Stimulated activated CD8-positive, alpha-beta memory T cell treated with anti-CD3 and anti-CD28 coated beads, Interleukin-7, amount 100 ng/mL, for 4 hours (primary cell): ENCODE results near the gene MLANA.
A peak's percentile ranks its signal among the peaks of the same experiment; 100 is the strongest.
"Not testable (repeated sequence)": the region's sequence is repeated elsewhere in the genome, so short reads cannot be mapped to it uniquely, and the experiment has no call there.

ENCODE experiments used
- DNase-seq, 2 donors: peaks; one replicate each; pipeline ENCODE4 v3.0.0-alpha.2; 2020; ENCODE audit warnings: low read depth in 2 of 2

The MLANA gene

DNA sequence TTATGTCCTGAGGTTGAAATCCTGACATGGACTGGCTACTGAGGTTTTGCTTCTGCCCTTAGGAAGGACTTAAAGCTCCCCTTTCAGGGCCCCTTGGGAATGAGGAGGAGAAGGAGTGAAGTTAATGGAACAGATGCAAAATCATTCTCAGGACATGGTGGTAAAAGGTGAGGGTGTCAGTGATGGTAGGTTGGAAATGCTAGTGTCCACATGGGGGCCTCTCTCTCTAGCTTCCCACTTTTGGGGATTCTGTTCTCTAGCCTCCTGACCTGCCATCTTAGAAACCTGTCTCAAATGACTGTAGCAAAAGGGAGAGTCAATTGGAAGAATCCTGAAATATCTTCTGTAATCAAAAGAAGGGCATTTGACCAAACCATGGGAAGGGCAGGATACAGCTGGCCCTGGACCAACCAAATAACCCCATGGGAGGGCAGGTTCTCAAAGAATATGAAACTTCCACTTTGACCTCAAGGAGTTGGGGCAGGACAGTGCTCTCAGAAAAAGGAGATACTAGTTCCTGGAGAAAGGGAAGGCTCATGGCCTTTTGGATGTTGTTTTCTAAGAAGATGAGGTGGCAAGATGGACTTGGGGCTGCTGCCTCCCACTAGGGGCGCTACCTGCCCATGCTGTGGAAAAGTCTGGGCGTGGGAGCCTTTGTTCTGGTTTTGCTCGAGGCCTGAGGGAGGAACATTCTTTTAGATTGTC, 21.2 kb upstream of the MLANA start:
- no peak for DNase-seq

DNA sequence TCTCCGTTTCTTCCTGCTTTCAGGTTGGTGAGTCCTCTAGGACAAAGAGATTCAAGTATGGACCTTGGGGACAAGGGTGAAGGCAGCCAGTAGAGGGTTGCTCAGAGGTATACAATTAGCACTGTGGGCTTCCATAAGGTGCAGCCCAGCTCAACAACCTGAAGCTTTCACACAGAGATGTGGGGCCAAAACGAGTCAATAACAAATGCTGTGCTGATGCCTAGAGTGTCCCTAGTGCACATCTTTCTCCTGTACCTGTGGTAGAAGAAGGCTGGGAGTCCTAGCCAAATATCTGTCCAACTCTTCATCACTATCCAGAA, 20.7 kb upstream of the MLANA start:
- DNase-seq: no peak

GRCh38 chr9:5870691-5871090, 20.0 kb upstream of the MLANA start:
- DNase-seq: no peak

DNA sequence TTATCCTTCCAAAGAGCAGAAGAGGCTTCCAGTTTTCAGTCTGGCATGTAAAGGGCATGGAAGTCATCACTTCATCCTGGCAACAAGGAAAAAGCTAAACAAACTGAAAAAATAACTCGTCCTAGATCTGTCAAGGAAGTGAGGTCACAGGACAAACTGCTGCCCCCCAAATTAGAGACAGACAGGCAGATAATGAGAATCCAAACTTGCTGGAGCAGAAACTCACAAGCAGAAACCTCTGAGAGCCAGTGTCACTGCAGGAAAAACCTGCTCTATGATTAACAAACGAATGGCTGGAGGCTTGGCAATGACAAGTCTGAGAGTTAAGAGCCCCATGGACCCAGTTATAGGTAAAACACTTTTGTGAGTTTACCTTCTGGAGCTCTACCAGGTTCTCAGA, 18.9 kb upstream of the MLANA start:
- no peak for DNase-seq

DNA sequence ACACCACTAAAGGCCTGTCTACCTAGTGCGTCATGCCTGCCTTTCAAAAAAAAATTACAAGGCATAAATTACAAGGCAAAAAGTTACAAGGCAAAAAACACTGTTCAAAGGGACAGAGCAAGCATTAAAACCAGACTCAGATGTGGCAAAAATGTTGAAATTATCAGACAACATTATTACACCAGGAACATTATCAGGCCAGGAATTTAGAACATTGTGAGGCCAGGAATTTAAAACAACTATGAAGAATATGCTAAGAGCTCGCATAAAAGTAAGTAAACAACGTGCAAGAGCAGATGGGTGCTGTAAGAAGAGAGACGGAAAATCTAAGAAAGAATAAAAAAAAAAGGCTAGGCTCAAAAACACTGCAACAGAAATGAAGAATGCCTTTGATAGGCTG, 18.2 kb upstream of the MLANA start:
- no peak for DNase-seq

DNA sequence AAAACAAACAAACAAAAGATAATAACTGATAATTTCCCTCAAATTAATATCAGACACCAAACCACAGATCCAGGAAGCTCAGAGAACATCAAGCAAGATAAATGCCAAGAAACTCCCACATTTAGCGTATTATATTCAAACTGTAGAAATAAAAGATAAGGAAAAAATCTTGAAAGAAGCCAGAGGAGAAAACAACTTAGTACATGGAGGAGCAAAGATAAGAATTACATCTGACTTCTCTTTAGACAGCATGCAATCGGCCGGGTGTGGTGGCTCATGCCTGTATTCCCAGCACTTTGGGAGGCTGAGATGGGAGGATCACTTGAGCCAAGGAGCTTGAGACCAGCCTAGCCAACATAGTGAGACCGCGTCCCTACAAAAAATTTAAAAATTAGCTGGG, 17.2 kb upstream of the MLANA start:
- DNase-seq: no peak

GRCh38 chr9:5874048-5874447, 16.6 kb upstream of the MLANA start:
- no peak for DNase-seq

DNA sequence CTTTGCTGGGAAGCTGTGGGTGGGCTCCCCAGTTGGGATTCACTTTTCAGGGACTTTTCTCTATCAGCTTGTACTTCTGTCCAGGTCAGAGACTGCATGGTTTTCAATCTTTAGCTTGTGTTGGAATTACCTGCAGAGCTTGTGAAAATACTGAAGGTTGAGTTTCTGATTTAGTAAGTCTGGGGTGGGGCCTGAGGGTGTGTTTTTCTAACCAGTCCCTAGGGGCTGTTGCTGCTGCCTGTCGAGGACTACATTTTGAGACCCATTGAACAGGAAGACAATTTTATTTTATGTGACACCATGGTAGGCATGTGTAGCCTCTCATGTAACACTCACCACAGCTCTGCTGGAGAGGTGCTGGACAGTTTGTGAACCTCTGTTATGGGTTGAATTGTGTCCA, 14.7 kb upstream of the MLANA start:
- no peak for DNase-seq

GRCh38 chr9:5876711-5877110, 14.0 kb upstream of the MLANA start:
- DNase-seq: no peak

DNA sequence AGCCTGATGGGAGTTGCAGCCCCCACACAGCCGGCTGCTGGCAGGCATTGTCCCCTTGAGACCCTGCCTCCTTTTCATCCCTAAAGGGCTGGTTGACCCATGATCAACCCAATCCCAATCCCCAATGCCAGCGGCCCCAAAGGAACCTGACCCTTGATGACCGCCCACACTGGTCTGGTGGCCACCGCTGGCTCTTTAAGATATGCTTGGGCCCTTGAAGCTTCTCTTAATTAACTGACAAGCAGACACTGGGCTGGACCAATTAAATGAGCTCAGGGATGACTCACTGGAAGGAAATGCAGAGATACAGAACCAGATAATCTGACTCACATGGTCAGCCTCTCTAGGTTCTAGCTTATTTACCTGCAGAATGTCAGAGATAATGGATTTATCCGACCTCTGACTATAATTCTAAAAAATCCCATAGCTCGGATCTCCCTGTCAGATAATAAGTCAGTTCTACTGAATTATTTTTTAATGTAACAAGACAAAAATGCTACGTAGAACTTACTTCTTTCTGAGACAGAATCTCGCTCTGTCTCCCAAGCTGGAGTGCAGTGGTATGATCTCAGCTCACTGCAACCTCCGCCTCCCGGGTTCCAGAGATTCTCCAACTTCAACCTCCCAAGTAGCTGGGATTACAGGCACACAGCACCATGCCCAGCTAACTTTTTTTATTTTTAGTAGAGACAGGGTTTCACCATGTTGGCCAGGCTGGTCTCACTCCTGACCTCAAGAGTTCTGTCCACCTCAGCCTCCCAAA, 11.1 kb upstream of the MLANA start:
- no peak for DNase-seq

- DNase-seq: not testable (repeated sequence)
These were observed 8.3 kb upstream of the MLANA start for GRCh38 chr9:5882244-5883012.

GRCh38 chr9:5884191-5884590, 6.5 kb upstream of the MLANA start:
- no peak for DNase-seq

DNA sequence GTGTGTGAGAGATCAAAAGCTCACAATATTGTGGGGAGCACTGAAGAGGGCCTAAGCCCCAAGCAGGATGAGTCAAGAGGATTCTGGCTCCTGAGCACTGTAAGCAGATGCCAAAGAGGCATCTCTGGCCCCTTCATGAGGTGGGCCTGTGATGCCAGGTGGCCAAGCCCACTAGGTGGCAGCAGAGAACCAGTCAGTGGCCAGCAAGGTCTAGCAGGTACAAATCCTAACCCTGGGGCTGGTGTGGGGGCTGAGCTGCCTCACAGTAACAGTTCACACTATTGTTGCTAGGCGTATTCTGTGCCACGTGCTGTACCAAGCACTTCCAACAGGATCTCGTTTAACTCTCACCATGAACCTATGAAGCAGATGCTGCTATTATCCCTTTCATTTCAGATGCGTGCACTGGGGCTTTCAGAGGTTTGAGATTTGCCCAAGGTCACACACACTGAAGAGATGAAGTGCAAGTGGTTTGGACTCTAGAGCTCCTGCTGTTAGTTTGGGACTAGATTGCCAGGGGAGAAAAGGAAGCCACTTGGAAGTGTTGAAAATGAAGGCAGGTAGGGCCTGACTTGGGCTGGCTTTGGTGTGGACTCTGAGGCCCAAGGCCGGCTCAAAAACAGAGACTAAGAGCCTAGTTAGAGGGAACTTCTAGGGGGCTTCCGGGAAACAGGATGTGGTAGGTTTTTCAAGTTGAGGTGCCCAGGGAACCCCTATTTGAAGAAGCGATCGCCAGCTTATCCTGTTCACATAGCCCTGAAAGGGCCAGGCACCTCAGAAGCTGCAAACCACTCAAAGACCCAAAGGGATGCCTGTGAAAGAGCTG, 4.4 kb upstream of the MLANA start:
- DNase-seq: peak; percentile 62

GRCh38 chr9:5892456-5893133, 1.9 kb downstream of the MLANA start:
- no peak for DNase-seq

DNA sequence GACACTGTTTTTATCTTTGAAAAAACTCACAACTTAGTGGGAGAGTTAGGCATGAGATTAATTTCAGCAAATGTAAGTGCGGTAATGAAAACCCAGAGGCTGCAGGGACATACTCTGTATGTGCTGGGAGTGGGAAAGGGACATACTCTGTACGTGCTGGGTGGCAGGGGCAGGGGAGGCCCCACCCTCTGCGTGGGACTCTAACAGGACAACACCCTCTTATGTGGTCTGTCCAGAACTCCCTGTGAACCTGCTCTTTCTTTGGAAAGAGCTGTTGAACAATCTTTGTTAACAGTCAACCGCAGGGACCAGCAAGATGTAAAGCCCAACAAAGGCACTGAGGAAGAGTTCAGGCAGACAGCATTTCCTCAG, 2.4 kb downstream of the MLANA start:
- no peak for DNase-seq

DNA sequence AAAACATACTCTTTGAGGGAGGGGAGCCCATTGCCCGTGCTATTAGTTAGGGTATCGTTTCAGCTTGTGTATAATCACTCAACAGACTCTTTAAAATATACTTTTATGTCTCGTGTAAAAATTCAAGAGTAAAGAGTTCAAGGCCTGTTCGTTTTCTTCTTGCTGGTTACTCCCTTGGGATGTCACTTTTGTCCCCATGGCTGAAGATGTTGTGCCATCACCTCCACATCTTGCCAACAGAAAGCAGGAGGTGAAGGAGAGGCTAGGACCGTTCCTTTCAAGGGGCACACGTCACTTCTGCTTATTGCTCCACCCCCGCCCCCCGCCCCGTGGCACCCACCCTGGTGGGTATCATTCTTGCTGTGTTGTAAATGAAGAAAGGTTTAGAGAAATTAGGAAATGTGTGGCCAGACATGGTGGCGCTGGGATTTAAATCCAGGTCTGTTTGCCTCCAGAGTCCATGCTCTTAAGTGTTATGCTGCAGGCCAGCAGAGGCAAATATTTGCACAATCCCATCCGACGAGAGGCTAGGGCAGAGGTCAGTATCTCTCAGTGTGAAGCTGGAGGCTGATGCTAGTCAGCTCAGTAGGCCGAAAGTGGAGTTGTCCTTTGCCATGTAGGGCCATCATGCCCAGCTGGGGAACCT, 3.0 kb downstream of the MLANA start:
- DNase-seq: no peak

DNA sequence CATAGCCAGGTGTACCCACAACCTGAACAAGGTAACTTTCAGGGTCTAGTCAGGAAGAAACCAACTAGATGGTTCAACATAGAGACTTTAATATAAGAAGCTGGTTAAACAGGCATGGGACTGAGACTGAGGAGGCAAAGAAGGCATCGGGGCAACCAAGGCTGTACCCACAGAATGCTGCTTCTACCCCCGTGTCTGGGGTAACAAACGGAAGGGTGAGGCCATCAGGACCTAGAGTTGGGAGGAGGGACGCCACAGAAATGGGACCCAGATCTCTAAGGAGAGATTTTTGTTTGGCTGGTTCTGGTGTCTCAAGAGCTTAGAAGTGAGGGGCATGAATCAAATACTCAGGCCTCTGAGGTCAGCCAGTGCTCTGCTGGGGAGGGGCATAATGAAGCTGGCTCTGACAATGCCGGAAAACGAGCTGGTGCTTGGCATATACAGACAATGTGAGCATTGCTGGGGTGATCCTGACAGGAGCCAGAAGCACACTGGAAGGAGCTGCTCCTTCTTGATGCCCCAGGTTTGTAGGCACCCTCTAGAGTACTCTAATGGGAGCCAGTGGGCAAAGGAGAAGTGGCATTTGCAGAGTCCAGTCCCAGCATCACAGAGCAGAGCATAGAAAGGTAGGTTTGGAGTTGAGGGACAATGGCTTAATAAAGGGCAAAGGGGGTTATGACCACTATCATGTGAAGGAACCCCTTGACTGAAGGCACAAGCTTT, 3.7 kb downstream of the MLANA start:
- DNase-seq: no peak

- DNase-seq: no peak
These were observed 5.1 kb downstream of the MLANA start for GRCh38 chr9:5895782-5896181.

- DNase-seq: no peak
These were observed 6.2 kb downstream of the MLANA start for GRCh38 chr9:5896863-5897262.

DNA sequence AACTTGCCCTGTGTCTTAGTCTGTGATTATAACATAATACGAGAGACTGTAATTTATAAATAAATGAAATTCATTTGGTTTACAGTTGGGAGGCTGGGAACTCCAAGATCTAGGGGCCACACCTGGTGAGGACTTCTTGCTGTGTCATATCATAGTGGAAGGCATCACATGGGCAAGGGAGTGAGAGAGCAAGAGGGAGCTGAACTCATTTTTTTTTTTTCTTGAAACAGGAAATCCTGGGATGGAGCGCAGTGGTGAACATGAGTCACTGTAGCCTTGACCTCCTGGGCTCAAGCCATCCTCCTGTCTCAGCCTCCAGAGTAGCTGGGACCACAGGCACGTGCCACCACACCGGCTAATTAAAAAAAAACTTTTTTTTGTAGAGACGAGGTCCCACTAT, 7.2 kb downstream of the MLANA start:
- no peak for DNase-seq
